Germinal center (tissue), 1 donor: ENCODE measurements around the gene KNDC1.

Experiments used
- DNase-seq: peaks from one replicate; pipeline ENCODE4 v3.0.0; 2012; ENCODE audit warnings: mixed read lengths, low spot score

Gene KNDC1

GRCh38 chr10:133177380-133178157, 17.6 kb downstream of the KNDC1 start:
- no peak for DNase-seq

GRCh38 chr10:133178357-133179127, 18.5 kb downstream of the KNDC1 start:
- no peak for DNase-seq

GRCh38 chr10:133179128-133179520, 19.1 kb downstream of the KNDC1 start:
- DNase-seq = no peak

- no peak for DNase-seq
Observed at GRCh38 chr10:133179651-133180050, 19.6 kb downstream of the KNDC1 start.

DNA sequence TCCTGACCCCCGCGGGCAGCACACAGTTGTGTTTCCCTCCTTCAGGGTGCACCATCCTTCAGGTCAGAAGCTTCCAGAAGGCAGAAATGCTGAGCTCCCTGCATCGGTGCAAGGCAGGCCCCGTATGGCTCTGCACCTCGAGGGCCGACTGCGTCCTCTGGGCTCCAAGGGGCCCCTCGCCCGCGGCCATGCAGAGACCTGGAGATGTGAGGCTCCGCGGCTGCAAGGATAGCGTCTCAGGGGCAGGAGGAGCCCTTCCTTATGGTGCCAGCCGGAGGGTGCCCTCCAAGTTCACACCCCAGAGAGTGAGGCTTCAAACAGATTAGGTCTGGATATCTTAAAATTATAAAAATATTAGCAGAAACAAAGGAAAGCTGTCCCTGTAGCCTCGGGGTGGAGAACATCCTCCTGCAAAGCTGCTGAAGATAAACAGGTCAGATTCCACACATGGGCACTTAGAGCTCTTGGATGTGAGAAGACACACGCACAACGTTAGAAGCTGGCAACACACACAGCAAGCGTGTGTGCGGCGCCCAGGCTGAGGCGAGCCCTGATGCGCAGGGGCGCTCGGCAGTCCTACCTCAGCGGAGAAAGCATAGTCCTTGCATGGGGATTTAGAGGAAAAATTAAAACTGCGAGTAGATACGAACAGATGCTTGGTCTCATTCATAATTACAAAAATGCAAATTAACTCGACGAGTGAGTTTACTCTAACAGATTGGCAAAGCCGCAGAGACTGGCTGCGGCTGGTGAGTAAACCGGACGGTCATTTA, 20.4 kb downstream of the KNDC1 start:
- DNase-seq = no peak

DNA sequence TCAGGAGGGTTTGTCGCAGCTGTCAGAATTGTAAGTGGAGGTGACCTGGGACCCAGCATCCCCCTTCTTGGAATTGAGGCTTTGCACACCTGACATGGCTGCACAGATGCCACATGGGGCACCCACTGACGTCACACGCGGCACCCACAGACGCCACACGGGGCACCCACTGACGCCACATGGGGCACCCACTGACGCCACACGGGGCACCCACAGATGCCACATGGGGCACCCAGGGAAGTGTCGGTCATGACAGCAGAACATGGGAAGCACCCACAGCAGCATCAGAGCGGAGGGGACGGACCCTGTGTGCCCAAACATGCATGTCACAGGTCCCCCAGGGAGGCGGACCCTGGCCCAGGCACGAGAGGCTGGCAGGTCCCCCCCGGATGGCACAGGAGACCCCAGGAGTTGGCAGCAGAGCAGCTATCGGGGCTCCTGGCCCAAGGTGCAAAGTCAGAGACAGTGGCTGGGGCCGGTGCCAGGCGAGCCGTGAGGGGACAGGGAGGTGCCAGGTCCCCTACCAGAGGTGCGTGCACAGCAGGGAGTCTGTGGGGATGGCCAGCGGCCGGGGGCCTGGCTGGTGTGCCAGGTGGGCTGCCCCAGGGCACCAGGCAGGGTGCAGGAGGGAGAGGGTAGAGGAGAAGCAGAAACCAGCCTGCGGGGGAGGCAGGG, 21.1 kb downstream of the KNDC1 start:
- no peak for DNase-seq

- DNase-seq = no peak
Observed at GRCh38 chr10:133182190-133182589, 22.2 kb downstream of the KNDC1 start.

- no peak for DNase-seq
Observed at GRCh38 chr10:133182791-133183645, 23.0 kb downstream of the KNDC1 start.

DNA sequence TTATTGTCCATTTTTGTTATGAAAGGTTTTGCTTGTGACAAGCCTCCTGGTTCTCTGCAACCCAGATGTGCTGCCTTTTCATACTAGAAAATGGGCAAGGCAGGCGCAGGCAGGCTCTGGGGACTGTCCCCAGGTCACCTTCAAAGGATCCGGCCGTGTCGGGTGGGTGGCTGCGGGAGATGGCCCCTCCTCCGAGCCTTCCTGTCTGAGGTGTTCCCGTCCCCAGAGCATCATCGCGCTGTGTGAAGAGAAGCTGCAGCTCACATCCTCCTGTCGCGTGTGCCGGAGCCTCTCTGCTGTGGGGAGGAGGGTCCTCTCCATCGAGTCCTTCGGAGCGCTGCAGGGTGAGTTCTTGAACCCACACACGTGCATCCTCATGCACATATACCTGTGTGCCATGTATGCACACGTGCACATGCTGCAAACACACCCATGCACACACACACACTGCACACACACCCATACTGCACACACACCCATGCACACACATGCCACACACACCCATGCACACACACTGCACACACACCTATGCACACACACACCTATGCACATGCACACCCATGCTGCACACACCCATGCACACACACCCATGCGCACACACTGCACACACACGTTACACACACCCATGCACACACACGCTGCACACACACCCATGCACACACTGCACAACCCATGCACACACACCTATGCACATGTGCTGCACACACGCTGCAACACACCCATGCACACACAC, 23.8 kb downstream of the KNDC1 start:
- DNase-seq = no peak

- DNase-seq = no peak
Observed at GRCh38 chr10:133184591-133185244, 24.7 kb downstream of the KNDC1 start.

- no peak for DNase-seq
Observed at GRCh38 chr10:133185421-133185820, 25.4 kb downstream of the KNDC1 start.

- DNase-seq = no peak
Observed at GRCh38 chr10:133185916-133186315, 25.9 kb downstream of the KNDC1 start.

DNA sequence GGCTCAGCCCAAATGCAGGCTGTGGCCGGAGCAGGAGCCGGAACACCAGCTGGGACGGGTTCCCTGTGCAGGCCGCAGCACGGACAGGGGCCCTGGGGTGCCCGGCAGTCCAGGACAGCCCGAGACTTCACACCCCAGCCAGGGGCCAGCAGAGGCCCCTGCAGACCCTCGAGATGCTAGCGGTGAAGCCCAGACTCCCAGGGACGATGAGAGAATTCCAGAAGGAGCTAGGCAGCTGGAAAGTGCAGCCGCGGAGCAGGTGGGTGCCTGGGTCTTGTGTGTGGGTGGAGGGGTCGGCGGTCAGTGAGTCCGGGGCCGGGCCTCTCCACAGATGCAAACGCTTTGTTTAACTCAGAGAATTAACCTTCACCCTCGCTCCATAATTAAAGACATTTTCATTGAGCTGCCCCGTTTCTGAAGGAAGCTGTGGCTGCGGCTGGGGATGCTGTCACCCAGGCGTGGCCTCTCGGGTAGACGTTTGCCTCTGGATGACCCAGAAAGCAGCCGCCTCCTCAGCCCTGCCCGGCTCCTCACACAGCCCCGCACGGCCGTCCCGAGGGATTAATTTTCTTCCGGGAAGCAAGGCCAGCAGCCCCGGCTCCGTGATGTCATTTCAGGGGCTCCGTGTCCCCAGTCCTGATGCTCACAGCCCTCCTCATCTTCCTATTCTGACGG, 26.5 kb downstream of the KNDC1 start:
- no peak for DNase-seq

GRCh38 chr10:133187091-133187905, 27.3 kb downstream of the KNDC1 start:
- no peak for DNase-seq

DNA sequence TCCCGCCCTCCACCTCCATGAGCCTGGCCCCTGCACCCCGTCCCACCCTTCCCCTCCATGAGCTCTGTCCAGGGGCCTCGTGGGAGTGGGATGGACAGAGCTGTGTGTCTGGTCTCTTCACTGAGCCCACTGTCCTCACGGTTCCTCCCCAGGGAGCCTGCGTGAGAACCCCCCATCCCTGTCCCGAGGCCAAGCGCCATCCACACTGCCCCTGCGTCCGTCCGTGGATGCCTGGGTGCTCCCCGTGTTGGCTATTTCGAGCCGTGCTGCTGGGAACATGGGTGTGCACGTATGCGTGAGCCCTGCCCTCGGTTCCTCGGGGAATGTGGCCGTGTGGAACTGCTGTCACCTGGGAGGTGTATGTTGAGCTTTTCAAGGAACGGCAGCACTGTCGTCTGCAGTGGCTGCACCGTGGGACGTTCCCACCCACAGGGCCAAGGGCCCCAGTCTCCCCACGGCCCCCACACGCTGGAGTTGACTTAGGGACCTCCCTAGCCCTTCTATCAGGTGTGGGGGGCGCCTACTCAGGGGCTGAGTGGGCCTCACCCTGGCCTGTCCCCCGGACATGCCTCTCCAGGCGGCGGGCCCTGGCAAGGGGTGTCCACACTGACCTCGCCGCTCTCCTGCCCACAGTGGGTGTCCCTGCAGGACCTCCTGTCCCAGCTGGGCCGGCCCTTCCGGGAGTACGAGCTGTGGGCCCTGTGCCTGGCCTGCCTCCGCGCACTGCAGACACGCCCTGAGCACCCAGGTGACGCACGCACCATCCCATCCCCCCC, 28.1 kb downstream of the KNDC1 start:
- no peak for DNase-seq

DNA sequence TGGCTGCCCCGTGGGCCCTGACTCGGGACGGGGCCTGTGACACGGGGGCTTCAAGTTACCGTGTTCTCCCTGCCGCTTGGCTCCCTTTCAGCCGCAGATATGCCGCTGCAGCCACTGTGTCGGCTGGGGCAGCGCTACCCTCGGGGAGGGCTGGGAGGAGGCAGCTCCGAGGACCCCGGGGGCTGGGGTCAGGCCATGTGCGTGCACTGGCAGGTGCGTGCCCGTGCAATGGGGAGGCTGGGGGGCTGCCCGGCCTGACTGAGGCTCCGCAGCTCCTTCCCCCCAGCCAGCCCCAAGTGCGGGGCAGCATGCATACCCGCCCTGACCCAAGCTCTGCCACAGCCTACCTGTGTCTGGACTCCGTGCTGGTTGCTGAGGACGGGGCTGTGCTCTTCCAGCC, 29.2 kb downstream of the KNDC1 start:
- DNase-seq = no peak

GRCh38 chr10:133189726-133190125, 29.7 kb downstream of the KNDC1 start:
- DNase-seq = no peak

DNA sequence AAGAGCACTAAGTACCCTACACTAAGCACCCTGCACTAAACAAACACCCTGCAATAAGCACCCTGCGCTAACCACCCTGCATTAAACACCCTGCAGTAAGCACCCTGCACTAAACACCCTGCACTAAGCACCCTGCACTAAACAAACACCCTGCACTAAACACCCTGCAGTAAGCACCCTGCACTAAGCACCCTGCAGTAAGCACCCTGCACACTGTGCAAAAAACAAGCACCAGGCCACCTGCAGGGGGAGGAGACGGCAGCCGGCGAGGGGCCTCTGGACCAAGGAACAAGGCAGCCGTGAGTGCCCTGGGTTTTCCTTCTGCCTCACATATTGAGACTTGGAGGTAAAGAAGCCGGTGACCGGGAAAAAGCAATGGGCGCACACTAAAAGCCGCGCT, 30.2 kb downstream of the KNDC1 start:
- DNase-seq = no peak
